H1 (cell line): ENCODE data around the gene KIF3B. TPM values are rescaled to one million over a fixed set of nuclear protein-coding genes. Genes with fewer than 3 reads are reported as not detected.

Source experiments
- CBX5 ChIP-seq: fragments of 300-800, 300-1000 bp; sonication (generic); IDR thresholded peaks from 2 replicates; pipeline ENCODE4 v1.7.1; 2016; ENCODE audit warnings: antibody characterized with exemption, low read length, low read depth
- CHD2 ChIP-seq: IDR thresholded peaks from 2 replicates; pipeline ENCODE4 v1.6.1; 2012; ENCODE audit warnings: low read length, improper control_type of control experiment
- JUND ChIP-seq: IDR thresholded peaks from 2 replicates; pipeline ENCODE4 v1.6.1; 2011; ENCODE audit warnings: mild to moderate bottlenecking, improper control_type of control experiment, low read length
- NRF1 ChIP-seq: IDR thresholded peaks from 2 replicates; pipeline ENCODE4 v1.6.1; 2011; ENCODE audit warnings: mild to moderate bottlenecking, low read depth, low read length, improper control_type of control experiment
- POU5F1 ChIP-seq: IDR thresholded peaks from 2 replicates; pipeline ENCODE4 v1.6.1; 2011; ENCODE audit warnings: low read depth, mild to moderate bottlenecking, low read length, moderate library complexity
- RBBP5 ChIP-seq: IDR thresholded peaks from 2 replicates; pipeline ENCODE4 v1.7.1; 2012; ENCODE audit warnings: low read depth, mild to moderate bottlenecking, inconsistent platforms, low read length, moderate library complexity, borderline replicate concordance
- SAP30 ChIP-seq: fragments of 300-600 bp; sonication (generic); IDR thresholded peaks from 2 replicates; pipeline ENCODE4 v1.7.1; 2012; ENCODE audit warnings: low read length, moderate library complexity, mild to moderate bottlenecking, inconsistent platforms; ENCODE audit not compliant: insufficient read depth, insufficient replicate concordance
- SP1 ChIP-seq: IDR thresholded peaks from 2 replicates; pipeline ENCODE4 v1.6.1; 2011; ENCODE audit warnings: low read depth, low read length
- SUZ12 ChIP-seq: fragments of 200-600 bp; sonication (generic); IDR thresholded peaks from 2 replicates; pipeline ENCODE4 v1.6.1; 2012; ENCODE audit warnings: mild to moderate bottlenecking, inconsistent platforms, low read length, moderate library complexity, mixed read lengths
- USF2 ChIP-seq: IDR thresholded peaks from 2 replicates; pipeline ENCODE4 v1.6.1; 2011; ENCODE audit warnings: low read length, improper control_type of control experiment
- polyA plus RNA-seq, 7 experiments: library from polyadenylated mRNA; depleted of rRNA in 3 of 7; stranded (reverse) in 5 of 7; unstranded in 2 of 7; fragments of >200 nt in 5 of 7; fragments of 200-250 nt in 2 of 7; gene quantifications; 1 replicate in 5 of 7; 2 replicates in 1 of 7; 4 replicates in 1 of 7; pipeline versions ENCODE4 v1.2.1 to v1.2.3, GENCODE V29; 2011 to 2013; ENCODE audit warnings: missing spikeins in 2 of 7, mixed read lengths in 2 of 7
- total RNA-seq: library from RNA; stranded (reverse); fragmentation: NEBNext Ultra II Directional; extraction: Animal tissue kit (Norgen Biotek cat#: 25700); gene quantifications from 2 replicates; pipeline ENCODE4 v1.2.1, GENCODE V29; 2021

KIF3B gene
- total and polyA plus RNA-seq, 2 of the 8 experiments (the other 6 are each of a cell fraction or from before 2014, with no cell fraction given), result 10.1 to 22.4 TPM

DNA sequence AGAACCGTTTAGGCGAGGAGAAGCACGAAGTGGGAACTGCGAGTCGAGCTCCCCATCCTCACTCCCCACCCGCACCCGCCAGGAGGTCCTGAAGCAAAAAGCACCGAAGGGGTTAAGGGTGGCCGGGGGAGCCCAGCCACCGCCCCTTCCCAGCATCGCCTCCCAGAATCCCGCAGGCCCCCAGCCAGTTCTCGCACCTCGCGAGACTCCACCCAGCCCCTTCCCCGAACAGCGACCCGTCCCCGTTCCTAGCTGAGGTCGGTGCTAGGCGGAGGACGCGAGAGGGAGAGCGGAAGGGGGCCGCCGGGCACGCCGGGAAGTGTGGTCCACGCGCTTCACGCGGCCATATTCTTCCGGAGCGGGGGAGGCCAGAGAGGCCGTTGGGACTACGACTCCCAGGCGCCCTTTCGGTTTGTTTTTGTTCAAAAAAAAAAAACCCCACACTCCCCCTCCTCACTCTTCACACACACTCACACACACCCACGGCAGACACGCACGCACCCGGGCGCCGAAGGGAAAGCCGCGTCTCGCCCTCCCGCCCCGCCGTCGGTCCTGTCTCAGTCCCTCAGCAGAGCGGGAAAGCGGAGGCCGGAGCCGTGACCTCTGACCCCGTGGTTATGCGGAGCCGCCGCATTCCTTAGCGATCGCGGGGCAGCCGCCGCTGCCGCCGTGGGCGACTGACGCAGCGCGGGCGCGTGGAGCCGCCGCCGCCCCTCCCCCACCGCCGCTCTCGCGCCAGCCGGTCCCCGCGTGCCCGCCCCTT lies 80.6 kb downstream of the KIF3B start, which contains the start of gene ASXL1 (continued):
- no peak; the same call in 1 of the 2 replicates for TF ChIP-seq SUZ12
- TF ChIP-seq SP1, result peak; percentile 59; the same call in 1 of the 2 replicates
- TF ChIP-seq JUND, result no peak
- 0 out of 2 replicates have a peak, but pooled peaks have one; percentile 25 for TF ChIP-seq RBBP5
- TF ChIP-seq CBX5, result no peak
- TF ChIP-seq NRF1, result no peak
- TF ChIP-seq POU5F1, result 0 out of 2 replicates have a peak, but pooled peaks have one; percentile 19
- TF ChIP-seq SAP30, result no peak
- no peak for TF ChIP-seq USF2
- peak; percentile 100 for TF ChIP-seq CHD2
- TF ChIP-seq, all 59 proteins: peak for 25
